HEK293 (cell line): Measurements from ENCODE around the gene TMEM238.

Source experiments
- SP2 ChIP-seq: fragments of 450-650 bp; formaldehyde crosslinking; IDR thresholded peaks from 2 replicates; pipeline ENCODE4 v1.5.1; 2016; ENCODE audit warnings: missing biosample characterization, missing genetic modification characterization
- TCF7L2 ChIP-seq: IDR thresholded peaks from 2 replicates; pipeline ENCODE4 v1.6.1; 2011; ENCODE audit warnings: low read depth, mild to moderate bottlenecking, inconsistent platforms, low read length, moderate library complexity, borderline replicate concordance
- ZEB2 ChIP-seq: fragments of 450-650 bp; formaldehyde crosslinking; IDR thresholded peaks from 2 replicates; pipeline ENCODE4 v1.5.1; 2016; ENCODE audit warnings: missing biosample characterization, missing genetic modification characterization
- ZNF133 ChIP-seq: fragments of 450-650 bp; formaldehyde crosslinking; IDR thresholded peaks from 2 replicates; pipeline ENCODE4 v1.5.1; 2016; ENCODE audit warnings: missing biosample characterization, missing genetic modification characterization
- ZNF175 ChIP-seq: fragments of 450-650 bp; formaldehyde crosslinking; IDR thresholded peaks from 2 replicates; pipeline ENCODE4 v1.5.1; 2016; ENCODE audit warnings: missing biosample characterization, missing genetic modification characterization
- ZNF239 ChIP-seq: fragments of 450-650 bp; formaldehyde crosslinking; IDR thresholded peaks from 2 replicates; pipeline ENCODE4 v1.5.1; 2016; ENCODE audit warnings: missing biosample characterization, missing genetic modification characterization
- ZNF785 ChIP-seq: fragments of 450-650 bp; formaldehyde crosslinking; IDR thresholded peaks from 2 replicates; pipeline ENCODE4 v1.5.1; 2016; ENCODE audit warnings: missing biosample characterization, missing genetic modification characterization
- ZNF791 ChIP-seq: fragments of 450-650 bp; formaldehyde crosslinking; IDR thresholded peaks from 2 replicates; pipeline ENCODE4 v1.5.1; 2016; ENCODE audit warnings: missing biosample characterization, missing genetic modification characterization
- TF ChIP-seq, protein P1 (sequence below): fragments of 450-650 bp; formaldehyde crosslinking; IDR thresholded peaks from 2 replicates; pipeline ENCODE4 v1.5.1; 2016; ENCODE audit warnings: missing biosample characterization, missing genetic modification characterization
- TF ChIP-seq, protein P2 (sequence below): fragments of 450-650 bp; formaldehyde crosslinking; IDR thresholded peaks from 2 replicates; pipeline ENCODE4 v1.5.1; 2016; ENCODE audit warnings: missing biosample characterization, missing genetic modification characterization
- TF ChIP-seq, protein P3 (sequence below): fragments of 450-650 bp; formaldehyde crosslinking; IDR thresholded peaks from 2 replicates; pipeline ENCODE4 v1.5.1; 2017; ENCODE audit warnings: missing biosample characterization, missing genetic modification characterization
- TF ChIP-seq, protein P4 (sequence below): fragments of 450-650 bp; formaldehyde crosslinking; IDR thresholded peaks from 2 replicates; pipeline ENCODE4 v1.5.1; 2017; ENCODE audit warnings: missing biosample characterization, missing genetic modification characterization

DNA sequence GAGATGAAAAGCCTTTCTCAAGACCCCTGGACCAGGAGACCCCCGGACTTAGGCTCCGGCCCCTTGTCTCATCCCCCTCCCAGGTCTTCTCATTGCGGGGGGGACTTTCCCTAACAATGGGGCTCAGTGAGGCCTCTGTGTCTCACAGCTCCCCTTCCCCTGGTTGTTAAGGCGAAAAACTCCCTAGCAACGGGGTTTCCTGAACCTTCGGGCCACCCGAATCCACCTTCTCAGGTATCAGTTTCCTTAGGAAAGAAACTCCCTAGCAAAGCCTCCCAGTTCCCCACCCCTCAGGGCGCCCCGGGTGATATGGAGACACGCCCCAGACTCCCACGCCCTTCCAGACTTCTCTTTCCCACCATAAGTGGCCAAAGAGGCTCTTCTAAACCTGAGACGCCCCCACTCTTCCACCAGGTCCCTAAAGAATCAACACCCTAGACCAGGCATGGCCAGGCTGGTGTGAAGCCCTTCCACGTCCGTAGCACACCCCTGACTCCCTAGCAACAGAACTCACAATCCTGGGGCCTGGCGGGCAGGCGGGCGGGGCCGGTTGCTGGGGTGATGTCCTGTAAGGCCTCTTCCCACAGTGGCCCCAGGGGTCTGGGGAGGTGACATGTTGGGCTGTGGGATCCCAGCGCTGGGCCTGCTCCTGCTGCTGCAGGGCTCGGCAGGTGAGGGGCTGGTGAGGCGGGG lies 7.7 kb downstream of the TMEM238 start, which contains the start of gene TMEM190:
- TF ChIP-seq ZNF791 (tag by site-specific recombination), result no peak
- TF ChIP-seq, protein P1, sequence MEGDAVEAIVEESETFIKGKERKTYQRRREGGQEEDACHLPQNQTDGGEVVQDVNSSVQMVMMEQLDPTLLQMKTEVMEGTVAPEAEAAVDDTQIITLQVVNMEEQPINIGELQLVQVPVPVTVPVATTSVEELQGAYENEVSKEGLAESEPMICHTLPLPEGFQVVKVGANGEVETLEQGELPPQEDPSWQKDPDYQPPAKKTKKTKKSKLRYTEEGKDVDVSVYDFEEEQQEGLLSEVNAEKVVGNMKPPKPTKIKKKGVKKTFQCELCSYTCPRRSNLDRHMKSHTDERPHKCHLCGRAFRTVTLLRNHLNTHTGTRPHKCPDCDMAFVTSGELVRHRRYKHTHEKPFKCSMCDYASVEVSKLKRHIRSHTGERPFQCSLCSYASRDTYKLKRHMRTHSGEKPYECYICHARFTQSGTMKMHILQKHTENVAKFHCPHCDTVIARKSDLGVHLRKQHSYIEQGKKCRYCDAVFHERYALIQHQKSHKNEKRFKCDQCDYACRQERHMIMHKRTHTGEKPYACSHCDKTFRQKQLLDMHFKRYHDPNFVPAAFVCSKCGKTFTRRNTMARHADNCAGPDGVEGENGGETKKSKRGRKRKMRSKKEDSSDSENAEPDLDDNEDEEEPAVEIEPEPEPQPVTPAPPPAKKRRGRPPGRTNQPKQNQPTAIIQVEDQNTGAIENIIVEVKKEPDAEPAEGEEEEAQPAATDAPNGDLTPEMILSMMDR (tag by site-specific recombination), result no peak
- no peak for TF ChIP-seq ZEB2
- TF ChIP-seq ZNF239 (tag by site-specific recombination), result no peak
- TF ChIP-seq ZNF175 (tag by site-specific recombination), result no peak
- TF ChIP-seq, protein P2, sequence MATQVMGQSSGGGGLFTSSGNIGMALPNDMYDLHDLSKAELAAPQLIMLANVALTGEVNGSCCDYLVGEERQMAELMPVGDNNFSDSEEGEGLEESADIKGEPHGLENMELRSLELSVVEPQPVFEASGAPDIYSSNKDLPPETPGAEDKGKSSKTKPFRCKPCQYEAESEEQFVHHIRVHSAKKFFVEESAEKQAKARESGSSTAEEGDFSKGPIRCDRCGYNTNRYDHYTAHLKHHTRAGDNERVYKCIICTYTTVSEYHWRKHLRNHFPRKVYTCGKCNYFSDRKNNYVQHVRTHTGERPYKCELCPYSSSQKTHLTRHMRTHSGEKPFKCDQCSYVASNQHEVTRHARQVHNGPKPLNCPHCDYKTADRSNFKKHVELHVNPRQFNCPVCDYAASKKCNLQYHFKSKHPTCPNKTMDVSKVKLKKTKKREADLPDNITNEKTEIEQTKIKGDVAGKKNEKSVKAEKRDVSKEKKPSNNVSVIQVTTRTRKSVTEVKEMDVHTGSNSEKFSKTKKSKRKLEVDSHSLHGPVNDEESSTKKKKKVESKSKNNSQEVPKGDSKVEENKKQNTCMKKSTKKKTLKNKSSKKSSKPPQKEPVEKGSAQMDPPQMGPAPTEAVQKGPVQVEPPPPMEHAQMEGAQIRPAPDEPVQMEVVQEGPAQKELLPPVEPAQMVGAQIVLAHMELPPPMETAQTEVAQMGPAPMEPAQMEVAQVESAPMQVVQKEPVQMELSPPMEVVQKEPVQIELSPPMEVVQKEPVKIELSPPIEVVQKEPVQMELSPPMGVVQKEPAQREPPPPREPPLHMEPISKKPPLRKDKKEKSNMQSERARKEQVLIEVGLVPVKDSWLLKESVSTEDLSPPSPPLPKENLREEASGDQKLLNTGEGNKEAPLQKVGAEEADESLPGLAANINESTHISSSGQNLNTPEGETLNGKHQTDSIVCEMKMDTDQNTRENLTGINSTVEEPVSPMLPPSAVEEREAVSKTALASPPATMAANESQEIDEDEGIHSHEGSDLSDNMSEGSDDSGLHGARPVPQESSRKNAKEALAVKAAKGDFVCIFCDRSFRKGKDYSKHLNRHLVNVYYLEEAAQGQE (tag by site-specific recombination), result no peak
- TF ChIP-seq ZNF133 (tag by site-specific recombination), result no peak
- TF ChIP-seq, protein P3, sequence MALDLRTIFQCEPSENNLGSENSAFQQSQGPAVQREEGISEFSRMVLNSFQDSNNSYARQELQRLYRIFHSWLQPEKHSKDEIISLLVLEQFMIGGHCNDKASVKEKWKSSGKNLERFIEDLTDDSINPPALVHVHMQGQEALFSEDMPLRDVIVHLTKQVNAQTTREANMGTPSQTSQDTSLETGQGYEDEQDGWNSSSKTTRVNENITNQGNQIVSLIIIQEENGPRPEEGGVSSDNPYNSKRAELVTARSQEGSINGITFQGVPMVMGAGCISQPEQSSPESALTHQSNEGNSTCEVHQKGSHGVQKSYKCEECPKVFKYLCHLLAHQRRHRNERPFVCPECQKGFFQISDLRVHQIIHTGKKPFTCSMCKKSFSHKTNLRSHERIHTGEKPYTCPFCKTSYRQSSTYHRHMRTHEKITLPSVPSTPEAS (tag by site-specific recombination), result no peak
- no peak for TF ChIP-seq ZNF785
- no peak for TF ChIP-seq TCF7L2
- TF ChIP-seq SP2 (tag by site-specific recombination), result no peak
- TF ChIP-seq, protein P4, sequence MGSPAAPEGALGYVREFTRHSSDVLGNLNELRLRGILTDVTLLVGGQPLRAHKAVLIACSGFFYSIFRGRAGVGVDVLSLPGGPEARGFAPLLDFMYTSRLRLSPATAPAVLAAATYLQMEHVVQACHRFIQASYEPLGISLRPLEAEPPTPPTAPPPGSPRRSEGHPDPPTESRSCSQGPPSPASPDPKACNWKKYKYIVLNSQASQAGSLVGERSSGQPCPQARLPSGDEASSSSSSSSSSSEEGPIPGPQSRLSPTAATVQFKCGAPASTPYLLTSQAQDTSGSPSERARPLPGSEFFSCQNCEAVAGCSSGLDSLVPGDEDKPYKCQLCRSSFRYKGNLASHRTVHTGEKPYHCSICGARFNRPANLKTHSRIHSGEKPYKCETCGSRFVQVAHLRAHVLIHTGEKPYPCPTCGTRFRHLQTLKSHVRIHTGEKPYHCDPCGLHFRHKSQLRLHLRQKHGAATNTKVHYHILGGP (tag by site-specific recombination), result no peak
